NK-92 (cell line): ENCODE results near the gene CRYBA1.
A peak's percentile ranks its signal among the peaks of the same experiment; 100 is the strongest.

Source experiments
- DNase-seq: peaks from one replicate; lab custom pipeline; 2025; ENCODE audit not compliant: unreplicated experiment; lab: John Stamatoyannopoulos, UW

Gene CRYBA1

GRCh38 chr17:29278692-29279091, 32.0 kb downstream of the CRYBA1 start:
- DNase-seq, result no peak

GRCh38 chr17:29279397-29280070, 32.9 kb downstream of the CRYBA1 start:
- DNase-seq, result no peak

DNA sequence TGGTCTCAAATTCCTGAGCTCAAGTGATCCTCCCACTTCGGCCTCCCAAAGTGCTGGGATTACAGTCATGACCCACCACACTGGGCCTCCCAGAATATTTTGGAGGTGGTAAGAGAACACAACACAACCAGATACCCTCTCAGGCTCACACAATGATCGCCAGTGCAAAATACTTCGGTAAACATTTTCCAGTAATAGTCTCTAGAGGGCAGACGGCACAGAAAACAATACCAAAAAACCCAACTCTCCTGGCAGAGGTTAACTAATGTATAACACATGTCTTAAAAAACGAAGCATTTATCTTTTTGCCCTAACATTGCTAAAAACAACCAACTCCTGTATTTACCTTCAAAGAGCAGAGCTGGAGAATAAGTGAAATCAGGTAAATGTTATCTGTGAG, 36.8 kb downstream of the CRYBA1 start:
- no peak for DNase-seq

- no peak for DNase-seq
These were observed 37.3 kb downstream of the CRYBA1 start for GRCh38 chr17:29283961-29284360.

DNA sequence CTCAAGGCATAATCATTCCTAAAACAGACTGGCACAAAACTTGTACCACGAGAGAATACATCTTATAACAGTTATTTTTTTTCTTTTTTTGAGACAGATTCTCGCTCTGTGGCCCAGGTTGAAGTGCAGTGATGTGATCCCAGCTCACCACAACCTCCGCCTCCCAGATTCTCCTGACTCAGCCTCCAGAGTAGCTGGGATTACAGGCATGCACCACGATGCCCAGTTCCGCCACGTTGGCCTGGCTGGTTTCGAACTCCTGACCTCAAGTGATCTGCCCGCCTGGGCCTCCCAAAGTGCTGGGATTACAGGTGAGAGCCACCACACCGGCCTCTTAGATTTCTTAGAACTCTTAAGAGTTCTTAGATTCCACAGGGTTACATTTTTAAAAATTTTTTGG, 43.2 kb downstream of the CRYBA1 start:
- DNase-seq, result no peak

GRCh38 chr17:29291163-29291752, 44.6 kb downstream of the CRYBA1 start:
- DNase-seq, result no peak

- DNase-seq, result no peak
These were observed 45.7 kb downstream of the CRYBA1 start for GRCh38 chr17:29292071-29292991.

- DNase-seq, result no peak
These were observed 46.6 kb downstream of the CRYBA1 start for GRCh38 chr17:29292992-29293889.

DNA sequence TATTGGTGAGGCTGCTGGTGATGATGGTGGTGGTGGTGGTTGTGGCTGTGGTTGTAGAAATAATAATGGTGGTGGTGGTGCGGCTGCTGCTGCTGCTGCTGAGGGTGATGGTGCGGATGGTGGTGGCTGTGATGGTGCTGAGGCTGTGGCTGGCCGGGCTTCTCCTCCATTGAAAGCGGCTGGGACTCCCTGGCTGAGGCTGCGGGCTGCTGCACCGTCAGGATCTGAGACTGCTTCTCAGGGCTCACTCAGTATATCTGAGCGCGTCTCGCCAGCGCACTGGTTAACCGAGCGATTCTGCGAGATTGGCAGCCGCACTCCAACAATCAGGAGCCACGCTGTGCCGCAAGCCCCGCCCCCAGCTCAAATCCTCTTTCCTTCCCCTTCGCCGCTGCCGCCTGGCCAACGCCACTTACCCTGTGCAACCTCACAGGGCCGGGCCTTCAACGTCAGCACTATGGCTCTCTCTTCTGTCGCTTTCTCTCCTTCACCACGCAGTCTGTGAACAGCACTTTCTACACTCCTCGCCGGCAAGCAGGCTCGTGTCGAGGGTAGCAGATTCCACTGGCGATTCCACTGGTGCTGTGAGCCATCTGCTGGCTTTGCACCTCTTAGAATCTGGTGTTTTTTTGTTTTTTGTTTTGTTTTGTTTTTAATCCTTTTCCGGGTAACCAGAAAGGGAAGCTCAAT, 47.4 kb downstream of the CRYBA1 start, which contains the start of gene NUFIP2:
TSS of gene NUFIP2 (minus strand) at position 259 of the 690 bp plus-strand sequence. CDS start at position 170, 89 bp downstream.
- peak; percentile 90 for DNase-seq

DNA sequence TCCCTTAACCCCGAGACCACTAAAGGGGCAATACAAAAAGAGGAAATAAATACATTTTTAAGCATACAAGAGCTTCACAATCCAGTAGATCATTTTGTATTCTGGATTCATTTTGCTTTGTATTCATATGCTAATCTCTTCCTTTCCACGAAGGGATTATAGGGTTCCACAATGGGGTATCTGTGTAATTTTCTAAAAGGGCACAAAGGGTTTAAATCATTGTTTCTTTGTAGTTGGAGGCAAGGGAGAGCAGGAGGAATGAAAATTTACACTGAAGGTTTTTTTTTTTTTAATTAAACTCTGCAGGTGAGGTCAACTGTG, 47.9 kb downstream of the CRYBA1 start:
- DNase-seq, result no peak

DNA sequence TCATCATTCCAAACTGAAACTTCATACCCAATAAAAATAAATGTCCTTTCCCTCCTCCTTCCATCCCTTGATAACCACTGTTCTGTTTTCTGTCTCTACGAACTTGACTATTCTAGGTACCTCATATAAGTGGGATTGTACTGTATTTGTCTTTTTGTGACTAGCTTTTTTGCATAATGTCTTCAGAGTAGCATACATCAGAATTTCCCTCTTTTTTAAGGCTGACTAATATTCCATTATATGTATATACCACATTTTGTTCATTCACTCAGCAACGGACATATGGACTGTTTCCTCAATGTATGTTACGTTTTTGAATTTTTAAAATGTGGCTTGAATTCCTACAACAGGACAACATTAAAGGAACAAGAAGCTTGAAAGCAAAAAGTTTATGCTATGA, 48.8 kb downstream of the CRYBA1 start:
- no peak for DNase-seq

DNA sequence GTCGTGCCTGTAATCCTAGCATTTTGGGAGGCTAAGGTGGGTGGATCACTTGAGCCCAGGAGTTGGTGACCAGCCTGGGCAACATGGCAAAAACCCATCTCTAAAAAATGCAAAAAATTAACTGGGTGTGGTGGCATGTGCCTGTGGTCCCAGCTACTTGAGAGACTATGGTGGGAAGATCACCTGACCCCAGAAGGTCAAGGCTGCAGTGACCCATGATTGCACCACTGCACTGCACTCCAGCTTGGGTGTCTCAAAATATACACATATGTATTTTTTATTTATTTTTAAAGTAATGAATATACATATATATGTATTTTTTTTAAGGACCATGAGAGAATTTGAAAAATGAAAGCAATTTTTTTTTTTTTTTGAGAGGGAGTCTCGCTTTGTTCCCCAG, 52.4 kb downstream of the CRYBA1 start:
- no peak for DNase-seq

DNA sequence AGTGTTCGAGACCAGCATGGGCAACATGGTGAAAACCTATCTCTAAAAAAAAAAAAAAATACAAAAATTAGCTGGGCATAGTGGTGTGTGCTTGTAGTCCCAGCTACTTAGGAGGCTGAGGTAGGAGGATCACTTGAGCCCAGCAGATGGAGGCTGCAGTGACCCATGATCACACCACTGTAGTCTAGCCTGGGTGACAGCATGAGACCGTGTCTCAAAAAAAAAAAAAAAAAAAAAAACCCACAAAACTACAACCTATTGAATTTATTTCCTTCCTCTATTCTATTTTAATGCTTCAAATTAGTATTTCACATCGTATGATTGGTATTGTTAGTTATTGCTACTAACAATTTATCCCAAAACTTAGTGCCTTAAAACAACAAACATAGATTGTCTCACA, 56.7 kb downstream of the CRYBA1 start:
- DNase-seq, result no peak
